HepG2 (cell line): ENCODE measurements around the gene TNIP1.

Source experiments
- ASH2L ChIP-seq: fragments of 300-600, 200-600 bp; sonication (generic); IDR thresholded peaks from 2 replicates; pipeline ENCODE4 v1.7.0; 2017; ENCODE audit warnings: low read depth, mild to moderate bottlenecking, moderate library complexity, mixed read lengths, low read length; ENCODE audit not compliant: insufficient read length
- HOXA7 ChIP-seq: sonication (generic); formaldehyde crosslinking; IDR thresholded peaks from 2 replicates; pipeline ENCODE4 v1.8.1; 2022; ENCODE audit warnings: mild to moderate bottlenecking, missing genetic modification reagents, moderate library complexity
- MAX ChIP-seq: IDR thresholded peaks from 2 replicates; pipeline ENCODE4 v1.6.1; 2012; ENCODE audit warnings: inconsistent platforms
- NFIC ChIP-seq: IDR thresholded peaks from 2 replicates; pipeline ENCODE4 v1.6.1; 2012; ENCODE audit warnings: mild to moderate bottlenecking, low read length, inconsistent platforms
- SNAPC5 ChIP-seq: sonication (generic); formaldehyde crosslinking; IDR thresholded peaks from 2 replicates; pipeline ENCODE4 v1.8.1; 2023; ENCODE audit warnings: mild to moderate bottlenecking, missing genetic modification reagents, borderline replicate concordance
- YY1 ChIP-seq: IDR thresholded peaks from 2 replicates; pipeline ENCODE4 v1.6.1; 2011; ENCODE audit warnings: low read length, low read depth, moderate library complexity, mild to moderate bottlenecking; ENCODE audit not compliant: insufficient read depth, insufficient replicate concordance
- ZBTB21 ChIP-seq: sonication (generic); formaldehyde crosslinking; IDR thresholded peaks from 2 replicates; pipeline ENCODE4 v1.4.0; 2020; ENCODE audit warnings: missing genetic modification reagents
- ZNF766 ChIP-seq: sonication (generic); formaldehyde crosslinking; IDR thresholded peaks from 2 replicates; pipeline ENCODE4 v1.5.0; 2020; ENCODE audit warnings: missing genetic modification reagents, borderline replicate concordance

- TF ChIP-seq ASH2L (no peak), NFIC (no peak), ZBTB21 (CRISPR knock-in tag) (no peak), SNAPC5 (CRISPR knock-in tag) (no peak), ZNF766 (CRISPR knock-in tag) (no peak), MAX (no peak), YY1 (no peak), HOXA7 (CRISPR knock-in tag) (no peak)
These were observed 11.9 kb upstream of the TNIP1 start for GRCh38 chr5:151092762-151093161.
